ENCODE data around the gene HELZ2. TPM values are rescaled to one million over a fixed set of nuclear protein-coding genes. Genes with fewer than 3 reads are reported as not detected.

Gene HELZ2
- polyA plus RNA-seq, 1 of the 3 experiments (the other 2 are of a cell fraction) = 7.6 TPM

GRCh38 chr20:63543733-63544132 lies 30.3 kb downstream of the HELZ2 start:
- Histone ChIP-seq H3K4me3 (ENCODE audit: low read depth in 2 of 2, low read length in 1 of 2) (no peak overlapping the region), H3K9me2 (no peaks in the 10 kb centered on the region), H3K4me1 (ENCODE audit: control insufficient read depth in 1 of 2, insufficient read depth in 2 of 2, low read depth in 1 of 2, low read length in 1 of 2) (peaks cover 0 to 11% of the 10 kb centered on the region in 2 experiments; a peak in 1 of 4 replicates), H3K9me3 (no peaks in the 10 kb centered on the region), H3K27ac (ENCODE audit: low read depth in 2 of 2, low read length in 1 of 2) (no peak overlapping the region), H3K79me2 (ENCODE audit: insufficient read depth) (no peaks in the 10 kb centered on the region), H3K9ac (no peak overlapping the region), H3F3A (replicated peaks; ENCODE audit: insufficient read depth) (no peaks in the 10 kb centered on the region), H3K36me3 (replicated peaks in 1 of 2; ENCODE audit: control insufficient read depth in 1 of 2, insufficient read depth in 2 of 2, low read length in 1 of 2) (no peaks in the 10 kb centered on the region), H2AFZ (ENCODE audit: low read depth) (no peak overlapping the region), H3K27me3 (ENCODE audit: insufficient read depth) (no peaks in the 10 kb centered on the region), H4K20me1 (ENCODE audit: insufficient read depth) (no peaks in the 10 kb centered on the region), H3K4me2 (no peak overlapping the region)
- TF ChIP-seq RXRA (IDR thresholded peaks at IDR 0.05; ENCODE audit: borderline replicate concordance, low read depth) (no peak), EP300 (IDR thresholded peaks at IDR 0.05; ENCODE audit: borderline replicate concordance in 1 of 2, low read depth in 1 of 2, low read length in 1 of 2) (no peak), USF2 (IDR thresholded peaks at IDR 0.05; ENCODE audit: borderline replicate concordance, low read depth, low read length) (no peak), YY1 (IDR thresholded peaks at IDR 0.05; ENCODE audit: low read depth) (no peak), RFX5 (IDR thresholded peaks at IDR 0.05; ENCODE audit: low read length) (no peak), JUND (IDR thresholded peaks at IDR 0.05) (no peak)
- CTCF ChIA-PET = interaction anchor here (0.9 to 1.5 kb wide), 4 partner anchors 23 to 430 kb away, joined by 3 to 6 read pairs (median 3); partner anchors contain the start of gene PPDPF
- no peak for DNase-seq
- 72% methylated on average over 6 of the region's 6 CpGs for whole genome bisulfite sequencing (ENCODE audit: low lambda C conversion rate)
- POLR2A ChIA-PET = no interaction called here

- Histone ChIP-seq H3K9me3 (no peaks in the 10 kb centered on the region), H3K4me3 (ENCODE audit: low read depth in 2 of 2, low read length in 1 of 2) (no peak overlapping the region), H2AFZ (ENCODE audit: low read depth) (no peak overlapping the region), H3K27ac (ENCODE audit: low read depth in 2 of 2, low read length in 1 of 2) (no peak overlapping the region), H3K79me2 (ENCODE audit: insufficient read depth) (no peaks in the 10 kb centered on the region), H3K36me3 (replicated peaks in 1 of 2; ENCODE audit: control insufficient read depth in 1 of 2, insufficient read depth in 2 of 2, low read length in 1 of 2) (no peaks in the 10 kb centered on the region), H3K4me2 (no peak overlapping the region), H3K27me3 (ENCODE audit: insufficient read depth) (no peaks in the 10 kb centered on the region), H3K9ac (no peak overlapping the region), H4K20me1 (ENCODE audit: insufficient read depth) (no peaks in the 10 kb centered on the region), H3F3A (replicated peaks; ENCODE audit: insufficient read depth) (no peaks in the 10 kb centered on the region), H3K9me2 (no peaks in the 10 kb centered on the region), H3K4me1 (ENCODE audit: control insufficient read depth in 1 of 2, insufficient read depth in 2 of 2, low read depth in 1 of 2, low read length in 1 of 2) (peaks cover 0 to 11% of the 10 kb centered on the region in 2 experiments; a peak in 1 of 4 replicates)
- WGBS (ENCODE audit: low lambda C conversion rate) = 85% methylated on average over 4 of the region's 10 CpGs
- DNase-seq = no peak
- TF ChIP-seq MAX (IDR thresholded peaks at IDR 0.05; ENCODE audit: low read depth) = no peak
- TF ChIP-seq EZH2phosphoT487 (IDR thresholded peaks at IDR 0.05; ENCODE audit: borderline replicate concordance, low read depth) = no peak
- TF ChIP-seq TEAD4 (IDR thresholded peaks at IDR 0.05; ENCODE audit: borderline replicate concordance, insufficient read depth) = no peak
- TF ChIP-seq SMC3 (IDR thresholded peaks at IDR 0.05; ENCODE audit: low read depth, low read length) = no peak
- TF ChIP-seq NRF1 (IDR thresholded peaks at IDR 0.05; ENCODE audit: low read depth, low read length) = no peak
- TF ChIP-seq ELF1 (IDR thresholded peaks at IDR 0.05) = no peak
- POLR2A ChIA-PET = no interaction called here
- CTCF ChIA-PET = interaction anchor here (1.0 to 1.9 kb wide), 4 partner anchors 13 to 431 kb away, joined by 3 to 7 read pairs (median 4); partner anchors contain the start of gene PPDPF
Observed at GRCh38 chr20:63543131-63543530, 30.9 kb downstream of the HELZ2 start.

Data from SK-N-SH (cell line).